Measurements from ENCODE around the gene PCLAF. TPM values are rescaled to one million over a fixed set of nuclear protein-coding genes. Genes with fewer than 3 reads are reported as not detected.

The PCLAF gene
- polyA plus RNA-seq, 1 donor (not counting 4 experiments of a cell fraction or from before 2014, with no cell fraction given): 55.0 TPM

- FAIRE-seq: no peak
- no peaks in the 10 kb centered on the region for H3K27me3 ChIP-seq (ENCODE audit: control insufficient read depth, extremely low read depth, insufficient read depth, low read length)
- H2AFZ ChIP-seq (ENCODE audit: control insufficient read depth, low read length): no peak overlapping the region
These were observed 12.1 kb downstream of the PCLAF start for GRCh38 chr15:64369078-64369607.

GRCh38 chr15:64361259-64361658, 20.0 kb downstream of the PCLAF start:
- H3K36me3 ChIP-seq (ENCODE audit: control insufficient read depth in 2 of 2, extremely low read depth in 1 of 2, insufficient read depth in 2 of 2, low read length in 2 of 2): no peaks in the 10 kb centered on the region
- dilution Hi-C loops (cut with MboI; ENCODE audit: extremely low pct_ligation_motif_present, low sequenced_read_pairs): no loop called here
- no peak for FAIRE-seq

More at GRCh38 chr15:64369078-64369607, 12.1 kb downstream of the PCLAF start:
- H3K9me3 ChIP-seq (ENCODE audit: control insufficient read depth, low read depth, low read length): no peaks in the 10 kb centered on the region
- H3K4me3 ChIP-seq (ENCODE audit: control insufficient read depth in 2 of 3, extremely low read depth in 1 of 3, insufficient read depth in 2 of 3, low read depth in 1 of 3, low read length in 3 of 3): no peak overlapping the region
- dilution Hi-C loops (cut with MboI; ENCODE audit: extremely low pct_ligation_motif_present, low sequenced_read_pairs): no loop called here
- no peaks in the 10 kb centered on the region for H3K79me2 ChIP-seq (ENCODE audit: control insufficient read depth, insufficient read depth, low read length)
- H3K9me1 ChIP-seq (ENCODE audit: control insufficient read depth, extremely low read depth, insufficient read depth, low read length): no peaks in the 10 kb centered on the region
- no peak overlapping the region for H3K9ac ChIP-seq (ENCODE audit: control insufficient read depth, extremely low read depth, insufficient read depth, low read length)
- no peaks in the 10 kb centered on the region for H3K36me3 ChIP-seq (ENCODE audit: control insufficient read depth in 2 of 2, extremely low read depth in 1 of 2, insufficient read depth in 2 of 2, low read length in 2 of 2)
- DNase-seq (ENCODE audit: low read depth, low spot score): no peak
- H3K27ac ChIP-seq (ENCODE audit: control insufficient read depth, insufficient read depth, low read length): no peak overlapping the region
- no peaks in the 10 kb centered on the region for H3K4me1 ChIP-seq (ENCODE audit: control insufficient read depth, extremely low read depth, insufficient read depth, low read length)
- H4K20me1 ChIP-seq (ENCODE audit: control insufficient read depth, extremely low read depth, insufficient read depth, low read length): no peaks in the 10 kb centered on the region
- H3K4me2 ChIP-seq (ENCODE audit: control insufficient read depth, extremely low read depth, insufficient read depth, low read depth, low read length): no peak overlapping the region
- TF ChIP-seq EZH2 (IDR thresholded peaks at IDR 0.05; ENCODE audit: low read length) (no peak), CTCF (optimal IDR thresholded peaks at IDR 0.05 in 1 of 3, IDR thresholded peaks at IDR 0.05 in 1 of 3, conservative IDR thresholded peaks at IDR 0.05 in 1 of 3; ENCODE audit: extremely low read depth in 1 of 3, insufficient read depth in 2 of 3, low read length in 3 of 3) (no peak)

More at GRCh38 chr15:64361259-64361658, 20.0 kb downstream of the PCLAF start:
- peaks cover 2% of the 10 kb centered on the region for H3K4me1 ChIP-seq (ENCODE audit: control insufficient read depth, extremely low read depth, insufficient read depth, low read length)
- H3K9me1 ChIP-seq (ENCODE audit: control insufficient read depth, extremely low read depth, insufficient read depth, low read length): no peaks in the 10 kb centered on the region
- no peak overlapping the region for H3K4me2 ChIP-seq (ENCODE audit: control insufficient read depth, extremely low read depth, insufficient read depth, low read depth, low read length)
- no peaks in the 10 kb centered on the region for H3K9me3 ChIP-seq (ENCODE audit: control insufficient read depth, low read depth, low read length)
- no peaks in the 10 kb centered on the region for H3K27me3 ChIP-seq (ENCODE audit: control insufficient read depth, extremely low read depth, insufficient read depth, low read length)
- H2AFZ ChIP-seq (ENCODE audit: control insufficient read depth, low read length): no peak overlapping the region
- no peak overlapping the region for H3K9ac ChIP-seq (ENCODE audit: control insufficient read depth, extremely low read depth, insufficient read depth, low read length)
- H3K79me2 ChIP-seq (ENCODE audit: control insufficient read depth, insufficient read depth, low read length): no peaks in the 10 kb centered on the region
- H4K20me1 ChIP-seq (ENCODE audit: control insufficient read depth, extremely low read depth, insufficient read depth, low read length): no peaks in the 10 kb centered on the region
- H3K27ac ChIP-seq (ENCODE audit: control insufficient read depth, insufficient read depth, low read length): no peak overlapping the region
- no peak for DNase-seq (ENCODE audit: low read depth, low spot score)
- H3K4me3 ChIP-seq (ENCODE audit: control insufficient read depth in 2 of 3, extremely low read depth in 1 of 3, insufficient read depth in 2 of 3, low read depth in 1 of 3, low read length in 3 of 3): no peak overlapping the region
- TF ChIP-seq EZH2 (IDR thresholded peaks at IDR 0.05; ENCODE audit: low read length): no peak
- no peak for TF ChIP-seq CTCF (optimal IDR thresholded peaks at IDR 0.05 in 1 of 3, IDR thresholded peaks at IDR 0.05 in 1 of 3, conservative IDR thresholded peaks at IDR 0.05 in 1 of 3; ENCODE audit: extremely low read depth in 1 of 3, insufficient read depth in 2 of 3, low read length in 3 of 3)

All from keratinocyte (primary cell).